SK-N-SH treated with all-trans-retinoic acid at 6 μM for 48 hours (cell line): ENCODE data around the gene PHLDA2.

Source experiments
- ARNTL ChIP-seq: fragments of 450-650 bp; formaldehyde crosslinking; IDR thresholded peaks from 2 replicates; pipeline ENCODE4 v1.5.0; 2020; ENCODE audit warnings: low read depth, mild to moderate bottlenecking, moderate library complexity, borderline replicate concordance
- ISL1 ChIP-seq: fragments of 250-450 bp; sonication (Bioruptor Pico); IDR thresholded peaks from 2 replicates; pipeline ENCODE4 v2.1.2; 2022; ENCODE audit warnings: mild to moderate bottlenecking, moderate library complexity
- PATZ1 ChIP-seq: fragments of 250-450 bp; sonication (Bioruptor Pico); IDR thresholded peaks from 2 replicates; pipeline ENCODE4 v1.8.0; 2020; ENCODE audit warnings: mild to moderate bottlenecking, moderate library complexity, borderline replicate concordance
- PPARA ChIP-seq: fragments of 250-450 bp; sonication (Bioruptor Pico); IDR thresholded peaks from 2 replicates; pipeline ENCODE4 v1.5.0; 2020; ENCODE audit warnings: mild to moderate bottlenecking, borderline replicate concordance
- RARB ChIP-seq: fragments of 250-450 bp; sonication (Bioruptor Pico); IDR thresholded peaks from 2 replicates; pipeline ENCODE4 v1.8.0; 2021; ENCODE audit warnings: mild to moderate bottlenecking, moderate library complexity
- TCF4 ChIP-seq: fragments of 250-450 bp; sonication (Bioruptor Pico); IDR thresholded peaks from 2 replicates; pipeline ENCODE4 v1.8.0; 2021; ENCODE audit warnings: mild to moderate bottlenecking, moderate library complexity, borderline replicate concordance
- ZNF565 ChIP-seq: fragments of 450-650 bp; formaldehyde crosslinking; conservative IDR thresholded peaks from 2 replicates; pipeline ENCODE4 v1.5.0; 2020; ENCODE audit warnings: low read depth, mild to moderate bottlenecking, moderate library complexity
- TF ChIP-seq, protein P1 (sequence below): fragments of 250-450 bp; sonication (Bioruptor Pico); IDR thresholded peaks from 2 replicates; pipeline ENCODE4 v1.5.0; 2020; ENCODE audit warnings: mild to moderate bottlenecking, moderate library complexity

DNA sequence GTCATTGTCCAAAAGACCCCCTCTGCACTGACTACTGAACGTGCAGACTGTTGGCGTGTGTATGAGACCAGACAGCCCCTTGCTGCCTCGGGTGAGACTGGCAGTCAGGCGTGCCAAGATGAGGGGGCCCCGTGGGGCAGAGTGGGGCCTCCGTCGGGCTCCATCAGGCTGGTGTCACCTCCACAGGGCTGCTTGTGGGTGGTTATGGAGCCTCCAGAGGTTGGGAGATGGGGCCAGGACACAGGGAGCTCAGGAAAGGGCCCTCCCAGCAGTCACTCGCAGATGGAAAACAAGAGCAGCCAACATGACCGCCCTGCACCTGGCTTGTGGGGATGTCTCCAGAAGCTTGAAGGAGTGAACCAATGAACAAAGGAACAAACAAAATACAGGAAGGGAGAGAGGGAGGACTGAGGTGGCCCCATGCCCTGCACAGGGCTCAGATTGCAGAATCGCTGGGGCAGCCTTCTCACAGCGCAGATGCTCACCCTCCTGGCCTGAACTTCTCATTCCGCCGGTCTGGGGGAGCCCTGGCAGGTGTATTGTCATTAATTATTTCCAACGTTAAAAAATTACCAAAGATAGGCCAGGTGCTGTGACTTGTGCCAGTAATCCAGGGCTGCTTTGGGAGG lies 5.5 kb upstream of the PHLDA2 start:
- TF ChIP-seq, protein P1, sequence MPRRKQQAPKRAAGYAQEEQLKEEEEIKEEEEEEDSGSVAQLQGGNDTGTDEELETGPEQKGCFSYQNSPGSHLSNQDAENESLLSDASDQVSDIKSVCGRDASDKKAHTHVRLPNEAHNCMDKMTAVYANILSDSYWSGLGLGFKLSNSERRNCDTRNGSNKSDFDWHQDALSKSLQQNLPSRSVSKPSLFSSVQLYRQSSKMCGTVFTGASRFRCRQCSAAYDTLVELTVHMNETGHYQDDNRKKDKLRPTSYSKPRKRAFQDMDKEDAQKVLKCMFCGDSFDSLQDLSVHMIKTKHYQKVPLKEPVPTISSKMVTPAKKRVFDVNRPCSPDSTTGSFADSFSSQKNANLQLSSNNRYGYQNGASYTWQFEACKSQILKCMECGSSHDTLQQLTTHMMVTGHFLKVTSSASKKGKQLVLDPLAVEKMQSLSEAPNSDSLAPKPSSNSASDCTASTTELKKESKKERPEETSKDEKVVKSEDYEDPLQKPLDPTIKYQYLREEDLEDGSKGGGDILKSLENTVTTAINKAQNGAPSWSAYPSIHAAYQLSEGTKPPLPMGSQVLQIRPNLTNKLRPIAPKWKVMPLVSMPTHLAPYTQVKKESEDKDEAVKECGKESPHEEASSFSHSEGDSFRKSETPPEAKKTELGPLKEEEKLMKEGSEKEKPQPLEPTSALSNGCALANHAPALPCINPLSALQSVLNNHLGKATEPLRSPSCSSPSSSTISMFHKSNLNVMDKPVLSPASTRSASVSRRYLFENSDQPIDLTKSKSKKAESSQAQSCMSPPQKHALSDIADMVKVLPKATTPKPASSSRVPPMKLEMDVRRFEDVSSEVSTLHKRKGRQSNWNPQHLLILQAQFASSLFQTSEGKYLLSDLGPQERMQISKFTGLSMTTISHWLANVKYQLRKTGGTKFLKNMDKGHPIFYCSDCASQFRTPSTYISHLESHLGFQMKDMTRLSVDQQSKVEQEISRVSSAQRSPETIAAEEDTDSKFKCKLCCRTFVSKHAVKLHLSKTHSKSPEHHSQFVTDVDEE (CRISPR knock-in tag), result no peak
- no peak for TF ChIP-seq PPARA (CRISPR knock-in tag)
- TF ChIP-seq ZNF565 (CRISPR knock-in tag), result no peak
- no peak for TF ChIP-seq TCF4 (CRISPR knock-in tag)
- TF ChIP-seq ARNTL, result no peak
- TF ChIP-seq RARB (CRISPR knock-in tag), result no peak
- TF ChIP-seq ISL1 (CRISPR knock-in tag), result no peak
- no peak for TF ChIP-seq PATZ1
